EL (cell line): ENCODE results near the gene CCNG1.
"Not testable (repeated sequence)": the region's sequence is repeated elsewhere in the genome, so short reads cannot be mapped to it uniquely, and the experiment has no call there.

Experiments used
- DNase-seq: peaks from one replicate; pipeline ENCODE4 v3.0.0-alpha.2; 2016

CCNG1 gene

GRCh38 chr5:163444526-163444925, 7.1 kb downstream of the CCNG1 start:
- no peak for DNase-seq

GRCh38 chr5:163445345-163445744, 8.0 kb downstream of the CCNG1 start:
- DNase-seq: no peak

- no peak for DNase-seq
Measured at GRCh38 chr5:163447191-163447590, 9.8 kb downstream of the CCNG1 start.

GRCh38 chr5:163447875-163448274, 10.5 kb downstream of the CCNG1 start:
- no peak for DNase-seq

GRCh38 chr5:163448491-163448890, 11.1 kb downstream of the CCNG1 start:
- DNase-seq: no peak

- DNase-seq: no peak
Measured at GRCh38 chr5:163451489-163451888, 14.1 kb downstream of the CCNG1 start.

- DNase-seq: peak; percentile 28
Measured at GRCh38 chr5:163453705-163454104, 16.3 kb downstream of the CCNG1 start.

- not testable (repeated sequence) for DNase-seq
Measured at GRCh38 chr5:163455406-163455805, 18.0 kb downstream of the CCNG1 start.

- peak; percentile 3 for DNase-seq
Measured at GRCh38 chr5:163456029-163456589, 18.7 kb downstream of the CCNG1 start.

- DNase-seq: no peak
Measured at GRCh38 chr5:163456840-163457239, 19.4 kb downstream of the CCNG1 start.

GRCh38 chr5:163458778-163459385, 21.5 kb downstream of the CCNG1 start:
- no peak for DNase-seq

- no peak for DNase-seq
Measured at GRCh38 chr5:163459462-163459818, 22.0 kb downstream of the CCNG1 start.

GRCh38 chr5:163459819-163460561, 22.6 kb downstream of the CCNG1 start, which contains the start of gene NUDCD2:
TSS of gene NUDCD2 (minus strand) at chr5:163460102. CDS start at chr5:163460050, 52 bp downstream.
- DNase-seq: peak; percentile 99

GRCh38 chr5:163460562-163461171, 23.3 kb downstream of the CCNG1 start, which contains the start of gene HMMR:
TSS of gene HMMR (plus strand) at chr5:163460632. CDS start at chr5:163460693, 61 bp downstream.
- peak; percentile 40 for DNase-seq

GRCh38 chr5:163463063-163463435, 25.7 kb downstream of the CCNG1 start:
- peak; percentile 1 for DNase-seq

- DNase-seq: no peak
Measured at GRCh38 chr5:163467682-163468081, 30.3 kb downstream of the CCNG1 start.

GRCh38 chr5:163473635-163474243, 36.3 kb downstream of the CCNG1 start:
- DNase-seq: peak; percentile 9

GRCh38 chr5:163475411-163475810, 38.0 kb downstream of the CCNG1 start:
- no peak for DNase-seq

GRCh38 chr5:163478126-163478981, 41.0 kb downstream of the CCNG1 start:
- DNase-seq: peak; percentile 58

- no peak for DNase-seq
Measured at GRCh38 chr5:163478982-163479271, 41.5 kb downstream of the CCNG1 start.

GRCh38 chr5:163489055-163489744, 51.8 kb downstream of the CCNG1 start:
- DNase-seq: peak; percentile 59

- DNase-seq: no peak
Measured at GRCh38 chr5:163489745-163490075, 52.3 kb downstream of the CCNG1 start.
